ENCODE data around the gene CMSS1.

CMSS1 gene

DNA sequence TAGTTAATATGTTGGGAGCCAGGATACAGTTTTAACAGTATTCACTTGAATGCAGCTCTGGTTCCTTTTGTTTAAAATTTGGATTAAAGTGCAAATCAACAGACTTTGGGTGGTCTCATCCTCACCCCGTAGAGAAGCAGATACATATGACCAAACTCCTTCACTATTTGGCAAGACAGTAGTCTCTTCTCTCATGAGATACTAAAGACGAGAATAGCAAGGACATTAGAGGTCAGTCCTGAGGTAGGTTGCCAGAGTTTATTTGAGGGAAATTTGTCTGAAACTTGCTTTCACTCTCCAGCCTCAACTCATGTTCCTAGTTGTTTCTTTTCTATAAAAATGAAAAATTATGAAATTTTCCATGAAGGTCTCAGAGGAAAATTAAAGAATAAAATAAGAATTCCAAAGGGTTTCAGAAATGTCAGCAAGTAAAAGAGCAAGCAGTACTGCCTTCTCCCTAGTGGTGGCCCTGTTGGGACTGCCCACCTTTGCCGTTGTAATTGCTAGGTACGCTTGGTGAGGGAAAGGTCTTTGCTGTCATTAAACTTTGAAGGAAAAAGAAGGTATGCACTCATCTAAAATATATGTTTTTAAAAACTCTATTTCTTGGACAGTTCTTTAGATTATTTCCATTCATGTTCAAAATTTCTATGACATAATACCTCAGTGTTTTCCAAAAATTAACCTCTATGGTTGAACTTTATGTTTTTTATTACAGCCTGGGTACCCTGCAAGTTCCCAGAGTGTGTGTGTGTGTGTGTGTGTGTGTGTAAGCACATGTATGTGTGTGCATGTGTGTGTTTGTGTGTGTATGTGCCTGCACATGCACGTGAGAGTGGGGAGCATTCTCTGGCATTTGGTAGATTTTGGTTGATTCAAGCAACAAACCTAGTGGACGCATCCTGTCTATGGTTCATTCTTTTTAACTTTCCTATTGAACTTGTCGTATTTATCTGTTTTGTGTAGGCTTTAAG is 111.4 kb downstream of the CMSS1 start:
- POLR2A ChIA-PET = no interaction called here

DNA sequence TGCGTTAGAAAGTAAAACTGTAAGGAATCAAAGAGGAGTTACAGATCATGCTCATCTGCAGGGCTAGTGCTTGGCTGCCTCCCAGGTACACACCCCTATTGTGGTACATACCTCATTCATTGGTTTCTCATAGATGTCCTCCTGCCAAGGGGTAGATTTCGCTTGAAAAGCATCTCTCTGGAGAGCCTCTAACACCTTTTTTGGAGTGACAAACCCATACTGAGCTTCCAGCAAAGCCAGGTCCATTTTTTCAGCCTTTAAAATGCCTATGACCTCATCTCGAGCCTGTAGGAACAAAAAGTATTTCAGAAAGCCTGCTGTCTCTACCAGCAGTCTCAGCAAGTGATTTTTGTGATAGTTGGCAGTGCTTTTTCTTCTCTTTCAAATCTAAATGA is 112.1 kb downstream of the CMSS1 start:
- Histone ChIP-seq H3K27ac (ENCODE audit: extremely low read depth, low read depth, low read length) (no peak overlapping the region), H3K36me3 (ENCODE audit: control insufficient read depth in 2 of 2, insufficient read depth in 1 of 2, low read length in 2 of 2) (no peaks in the 10 kb centered on the region), H3K4me1 (ENCODE audit: control insufficient read depth, insufficient read depth, low read length) (0 out of 2 replicates have a peak, but pooled peaks cover 4% of the 10 kb centered on the region), H3K9me3 (ENCODE audit: control insufficient read depth, insufficient read depth, low read depth, low read length) (no peaks in the 10 kb centered on the region), H3K4me3 (ENCODE audit: low read depth, low read length) (no peak overlapping the region)
- CTCF ChIA-PET = no interaction called here
- TF ChIP-seq ZNF449 (tag by site-specific recombination; IDR thresholded peaks at IDR 0.05) = no peak
- TF ChIP-seq ZIC2 (tag by site-specific recombination; IDR thresholded peaks at IDR 0.05) = peak; percentile 25; the same call in 1 of the 2 replicates
- TF ChIP-seq, protein P1, sequence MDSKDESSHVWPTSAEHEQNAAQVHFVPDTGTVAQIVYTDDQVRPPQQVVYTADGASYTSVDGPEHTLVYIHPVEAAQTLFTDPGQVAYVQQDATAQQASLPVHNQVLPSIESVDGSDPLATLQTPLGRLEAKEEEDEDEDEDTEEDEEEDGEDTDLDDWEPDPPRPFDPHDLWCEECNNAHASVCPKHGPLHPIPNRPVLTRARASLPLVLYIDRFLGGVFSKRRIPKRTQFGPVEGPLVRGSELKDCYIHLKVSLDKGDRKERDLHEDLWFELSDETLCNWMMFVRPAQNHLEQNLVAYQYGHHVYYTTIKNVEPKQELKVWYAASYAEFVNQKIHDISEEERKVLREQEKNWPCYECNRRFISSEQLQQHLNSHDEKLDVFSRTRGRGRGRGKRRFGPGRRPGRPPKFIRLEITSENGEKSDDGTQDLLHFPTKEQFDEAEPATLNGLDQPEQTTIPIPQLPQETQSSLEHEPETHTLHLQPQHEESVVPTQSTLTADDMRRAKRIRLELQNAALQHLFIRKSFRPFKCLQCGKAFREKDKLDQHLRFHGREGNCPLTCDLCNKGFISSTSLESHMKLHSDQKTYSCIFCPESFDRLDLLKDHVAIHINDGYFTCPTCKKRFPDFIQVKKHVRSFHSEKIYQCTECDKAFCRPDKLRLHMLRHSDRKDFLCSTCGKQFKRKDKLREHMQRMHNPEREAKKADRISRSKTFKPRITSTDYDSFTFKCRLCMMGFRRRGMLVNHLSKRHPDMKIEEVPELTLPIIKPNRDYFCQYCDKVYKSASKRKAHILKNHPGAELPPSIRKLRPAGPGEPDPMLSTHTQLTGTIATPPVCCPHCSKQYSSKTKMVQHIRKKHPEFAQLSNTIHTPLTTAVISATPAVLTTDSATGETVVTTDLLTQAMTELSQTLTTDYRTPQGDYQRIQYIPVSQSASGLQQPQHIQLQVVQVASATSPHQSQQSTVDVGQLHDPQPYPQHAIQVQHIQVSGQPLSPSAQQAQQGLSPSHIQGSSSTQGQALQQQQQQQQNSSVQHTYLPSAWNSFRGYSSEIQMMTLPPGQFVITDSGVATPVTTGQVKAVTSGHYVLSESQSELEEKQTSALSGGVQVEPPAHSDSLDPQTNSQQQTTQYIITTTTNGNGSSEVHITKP (tag by site-specific recombination; IDR thresholded peaks at IDR 0.05) = peak; percentile 81
- TF ChIP-seq ZNF660 (tag by site-specific recombination; IDR thresholded peaks at IDR 0.05) = no peak
- TF ChIP-seq ZNF555 (tag by site-specific recombination; conservative IDR thresholded peaks at IDR 0.05) = no peak
- 0 out of 2 replicates have a peak, but pooled peaks have one; percentile 39 for TF ChIP-seq GLIS1 (tag by site-specific recombination; IDR thresholded peaks at IDR 0.05)
- no peak for TF ChIP-seq REPIN1 (tag by site-specific recombination; IDR thresholded peaks at IDR 0.05; ENCODE audit: low read depth)
- TF ChIP-seq, protein P2, sequence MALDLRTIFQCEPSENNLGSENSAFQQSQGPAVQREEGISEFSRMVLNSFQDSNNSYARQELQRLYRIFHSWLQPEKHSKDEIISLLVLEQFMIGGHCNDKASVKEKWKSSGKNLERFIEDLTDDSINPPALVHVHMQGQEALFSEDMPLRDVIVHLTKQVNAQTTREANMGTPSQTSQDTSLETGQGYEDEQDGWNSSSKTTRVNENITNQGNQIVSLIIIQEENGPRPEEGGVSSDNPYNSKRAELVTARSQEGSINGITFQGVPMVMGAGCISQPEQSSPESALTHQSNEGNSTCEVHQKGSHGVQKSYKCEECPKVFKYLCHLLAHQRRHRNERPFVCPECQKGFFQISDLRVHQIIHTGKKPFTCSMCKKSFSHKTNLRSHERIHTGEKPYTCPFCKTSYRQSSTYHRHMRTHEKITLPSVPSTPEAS (tag by site-specific recombination; IDR thresholded peaks at IDR 0.05) = peak; percentile 10; the same call in 1 of the 2 replicates
- no peak for TF ChIP-seq ZNF37A (tag by site-specific recombination; IDR thresholded peaks at IDR 0.05)
- TF ChIP-seq, protein P3, sequence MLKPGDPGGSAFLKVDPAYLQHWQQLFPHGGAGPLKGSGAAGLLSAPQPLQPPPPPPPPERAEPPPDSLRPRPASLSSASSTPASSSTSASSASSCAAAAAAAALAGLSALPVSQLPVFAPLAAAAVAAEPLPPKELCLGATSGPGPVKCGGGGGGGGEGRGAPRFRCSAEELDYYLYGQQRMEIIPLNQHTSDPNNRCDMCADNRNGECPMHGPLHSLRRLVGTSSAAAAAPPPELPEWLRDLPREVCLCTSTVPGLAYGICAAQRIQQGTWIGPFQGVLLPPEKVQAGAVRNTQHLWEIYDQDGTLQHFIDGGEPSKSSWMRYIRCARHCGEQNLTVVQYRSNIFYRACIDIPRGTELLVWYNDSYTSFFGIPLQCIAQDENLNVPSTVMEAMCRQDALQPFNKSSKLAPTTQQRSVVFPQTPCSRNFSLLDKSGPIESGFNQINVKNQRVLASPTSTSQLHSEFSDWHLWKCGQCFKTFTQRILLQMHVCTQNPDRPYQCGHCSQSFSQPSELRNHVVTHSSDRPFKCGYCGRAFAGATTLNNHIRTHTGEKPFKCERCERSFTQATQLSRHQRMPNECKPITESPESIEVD (tag by site-specific recombination; IDR thresholded peaks at IDR 0.05) = peak; percentile 59
- TF ChIP-seq KLF10 (tag by site-specific recombination; IDR thresholded peaks at IDR 0.05) = peak; percentile 47; the same call in 1 of the 2 replicates
- no peak for TF ChIP-seq ZNF112 (tag by site-specific recombination; IDR thresholded peaks at IDR 0.05)
- TF ChIP-seq ZNF629 (tag by site-specific recombination; IDR thresholded peaks at IDR 0.05) = 0 out of 2 replicates have a peak, but pooled peaks have one; percentile 20
- no peak for TF ChIP-seq INSM2 (tag by site-specific recombination; IDR thresholded peaks at IDR 0.05)
- no peak for TF ChIP-seq WT1 (tag by site-specific recombination; IDR thresholded peaks at IDR 0.05)
- POLR2A ChIA-PET = no interaction called here

More for the DNA sequence above, 111.4 kb downstream of the CMSS1 start:
- Histone ChIP-seq H3K27ac (ENCODE audit: extremely low read depth, low read depth, low read length) (no peak overlapping the region), H3K4me1 (ENCODE audit: control insufficient read depth, insufficient read depth, low read length) (0 out of 2 replicates have a peak, but pooled peaks cover 4% of the 10 kb centered on the region), H3K36me3 (ENCODE audit: control insufficient read depth in 2 of 2, insufficient read depth in 1 of 2, low read length in 2 of 2) (no peaks in the 10 kb centered on the region), H3K4me3 (ENCODE audit: low read depth, low read length) (no peak overlapping the region), H3K9me3 (ENCODE audit: control insufficient read depth, insufficient read depth, low read depth, low read length) (no peaks in the 10 kb centered on the region)
- CTCF ChIA-PET = interaction anchor here (0.5 kb wide), 1 partner anchor 29 kb away, joined by 5 read pairs; no protein-coding TSS in a partner anchor
- no peak for TF ChIP-seq ZNF555 (tag by site-specific recombination; conservative IDR thresholded peaks at IDR 0.05)
- 0 out of 2 replicates have a peak, but pooled peaks have one; percentile 20 for TF ChIP-seq ZNF2 (tag by site-specific recombination; IDR thresholded peaks at IDR 0.05)
- no peak for TF ChIP-seq PRDM1 (tag by site-specific recombination; IDR thresholded peaks at IDR 0.05)
- TF ChIP-seq, protein P2 (tag by site-specific recombination; IDR thresholded peaks at IDR 0.05) = peak; percentile 93
- no peak for TF ChIP-seq KLF10 (tag by site-specific recombination; IDR thresholded peaks at IDR 0.05)
- no peak for TF ChIP-seq ZNF776 (tag by site-specific recombination; IDR thresholded peaks at IDR 0.05; ENCODE audit: borderline replicate concordance)
- TF ChIP-seq ZNF266 (tag by site-specific recombination; IDR thresholded peaks at IDR 0.05; ENCODE audit: low read depth) = no peak
- TF ChIP-seq ZNF416 (tag by site-specific recombination; IDR thresholded peaks at IDR 0.05) = no peak
